ENCODE data around the gene INS. TPM values are rescaled to one million over a fixed set of nuclear protein-coding genes. Genes with fewer than 3 reads are reported as not detected.

Gene INS
- total and polyA plus RNA-seq, 4 donors, result 0.16 to 0.37 TPM; not detected in 2

DNA sequence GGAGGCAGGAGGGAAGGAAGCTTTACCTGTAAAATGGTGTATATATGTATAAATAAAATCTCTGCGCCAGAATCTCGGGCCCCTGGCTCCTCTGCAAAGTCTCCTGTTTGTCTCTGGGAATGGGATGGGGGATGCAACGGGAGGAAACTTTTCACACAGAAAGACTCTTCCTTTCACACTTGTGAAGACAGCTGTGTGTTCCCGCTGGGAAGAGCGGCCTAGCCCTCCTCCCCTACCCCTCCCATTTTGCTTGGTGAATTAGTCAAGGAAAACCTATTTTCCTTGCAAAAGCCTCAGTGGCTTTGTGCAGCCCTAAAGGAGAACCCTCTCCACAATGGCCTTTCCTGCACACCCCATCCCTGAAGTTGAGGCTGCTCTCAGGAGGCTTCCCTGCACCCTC is 12.4 kb downstream of the INS start:
- TF ChIP-seq NR2F2 (IDR thresholded peaks at IDR 0.05) (no peak), RXRA (IDR thresholded peaks at IDR 0.05) (no peak), HNF4G (IDR thresholded peaks at IDR 0.05) (no peak), GABPA (IDR thresholded peaks at IDR 0.05 in 1 of 2, conservative IDR thresholded peaks at IDR 0.05 in 1 of 2) (no peak), JUND (IDR thresholded peaks at IDR 0.05) (no peak), FOXA2 (IDR thresholded peaks at IDR 0.05) (no peak), SP1 (IDR thresholded peaks at IDR 0.05) (no peak), EGR1 (IDR thresholded peaks at IDR 0.05; ENCODE audit: low read depth in 2 of 2) (no peak)
- TF ChIP-seq, protein P1, sequence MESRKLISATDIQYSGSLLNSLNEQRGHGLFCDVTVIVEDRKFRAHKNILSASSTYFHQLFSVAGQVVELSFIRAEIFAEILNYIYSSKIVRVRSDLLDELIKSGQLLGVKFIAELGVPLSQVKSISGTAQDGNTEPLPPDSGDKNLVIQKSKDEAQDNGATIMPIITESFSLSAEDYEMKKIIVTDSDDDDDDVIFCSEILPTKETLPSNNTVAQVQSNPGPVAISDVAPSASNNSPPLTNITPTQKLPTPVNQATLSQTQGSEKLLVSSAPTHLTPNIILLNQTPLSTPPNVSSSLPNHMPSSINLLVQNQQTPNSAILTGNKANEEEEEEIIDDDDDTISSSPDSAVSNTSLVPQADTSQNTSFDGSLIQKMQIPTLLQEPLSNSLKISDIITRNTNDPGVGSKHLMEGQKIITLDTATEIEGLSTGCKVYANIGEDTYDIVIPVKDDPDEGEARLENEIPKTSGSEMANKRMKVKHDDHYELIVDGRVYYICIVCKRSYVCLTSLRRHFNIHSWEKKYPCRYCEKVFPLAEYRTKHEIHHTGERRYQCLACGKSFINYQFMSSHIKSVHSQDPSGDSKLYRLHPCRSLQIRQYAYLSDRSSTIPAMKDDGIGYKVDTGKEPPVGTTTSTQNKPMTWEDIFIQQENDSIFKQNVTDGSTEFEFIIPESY (IDR thresholded peaks at IDR 0.05), result no peak
- TF ChIP-seq, protein P2, sequence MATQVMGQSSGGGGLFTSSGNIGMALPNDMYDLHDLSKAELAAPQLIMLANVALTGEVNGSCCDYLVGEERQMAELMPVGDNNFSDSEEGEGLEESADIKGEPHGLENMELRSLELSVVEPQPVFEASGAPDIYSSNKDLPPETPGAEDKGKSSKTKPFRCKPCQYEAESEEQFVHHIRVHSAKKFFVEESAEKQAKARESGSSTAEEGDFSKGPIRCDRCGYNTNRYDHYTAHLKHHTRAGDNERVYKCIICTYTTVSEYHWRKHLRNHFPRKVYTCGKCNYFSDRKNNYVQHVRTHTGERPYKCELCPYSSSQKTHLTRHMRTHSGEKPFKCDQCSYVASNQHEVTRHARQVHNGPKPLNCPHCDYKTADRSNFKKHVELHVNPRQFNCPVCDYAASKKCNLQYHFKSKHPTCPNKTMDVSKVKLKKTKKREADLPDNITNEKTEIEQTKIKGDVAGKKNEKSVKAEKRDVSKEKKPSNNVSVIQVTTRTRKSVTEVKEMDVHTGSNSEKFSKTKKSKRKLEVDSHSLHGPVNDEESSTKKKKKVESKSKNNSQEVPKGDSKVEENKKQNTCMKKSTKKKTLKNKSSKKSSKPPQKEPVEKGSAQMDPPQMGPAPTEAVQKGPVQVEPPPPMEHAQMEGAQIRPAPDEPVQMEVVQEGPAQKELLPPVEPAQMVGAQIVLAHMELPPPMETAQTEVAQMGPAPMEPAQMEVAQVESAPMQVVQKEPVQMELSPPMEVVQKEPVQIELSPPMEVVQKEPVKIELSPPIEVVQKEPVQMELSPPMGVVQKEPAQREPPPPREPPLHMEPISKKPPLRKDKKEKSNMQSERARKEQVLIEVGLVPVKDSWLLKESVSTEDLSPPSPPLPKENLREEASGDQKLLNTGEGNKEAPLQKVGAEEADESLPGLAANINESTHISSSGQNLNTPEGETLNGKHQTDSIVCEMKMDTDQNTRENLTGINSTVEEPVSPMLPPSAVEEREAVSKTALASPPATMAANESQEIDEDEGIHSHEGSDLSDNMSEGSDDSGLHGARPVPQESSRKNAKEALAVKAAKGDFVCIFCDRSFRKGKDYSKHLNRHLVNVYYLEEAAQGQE (IDR thresholded peaks at IDR 0.05), result no peak
- TF ChIP-seq, protein P3, sequence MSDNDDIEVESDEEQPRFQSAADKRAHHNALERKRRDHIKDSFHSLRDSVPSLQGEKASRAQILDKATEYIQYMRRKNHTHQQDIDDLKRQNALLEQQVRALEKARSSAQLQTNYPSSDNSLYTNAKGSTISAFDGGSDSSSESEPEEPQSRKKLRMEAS (IDR thresholded peaks at IDR 0.05), result no peak
- TF ChIP-seq, protein P4, sequence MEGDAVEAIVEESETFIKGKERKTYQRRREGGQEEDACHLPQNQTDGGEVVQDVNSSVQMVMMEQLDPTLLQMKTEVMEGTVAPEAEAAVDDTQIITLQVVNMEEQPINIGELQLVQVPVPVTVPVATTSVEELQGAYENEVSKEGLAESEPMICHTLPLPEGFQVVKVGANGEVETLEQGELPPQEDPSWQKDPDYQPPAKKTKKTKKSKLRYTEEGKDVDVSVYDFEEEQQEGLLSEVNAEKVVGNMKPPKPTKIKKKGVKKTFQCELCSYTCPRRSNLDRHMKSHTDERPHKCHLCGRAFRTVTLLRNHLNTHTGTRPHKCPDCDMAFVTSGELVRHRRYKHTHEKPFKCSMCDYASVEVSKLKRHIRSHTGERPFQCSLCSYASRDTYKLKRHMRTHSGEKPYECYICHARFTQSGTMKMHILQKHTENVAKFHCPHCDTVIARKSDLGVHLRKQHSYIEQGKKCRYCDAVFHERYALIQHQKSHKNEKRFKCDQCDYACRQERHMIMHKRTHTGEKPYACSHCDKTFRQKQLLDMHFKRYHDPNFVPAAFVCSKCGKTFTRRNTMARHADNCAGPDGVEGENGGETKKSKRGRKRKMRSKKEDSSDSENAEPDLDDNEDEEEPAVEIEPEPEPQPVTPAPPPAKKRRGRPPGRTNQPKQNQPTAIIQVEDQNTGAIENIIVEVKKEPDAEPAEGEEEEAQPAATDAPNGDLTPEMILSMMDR (IDR thresholded peaks at IDR 0.05; ENCODE audit: low read depth, low read length, missing input control), result no peak
- no peaks in the 10 kb centered on the region for H3K27me3 ChIP-seq (ENCODE audit: control insufficient read depth in 4 of 4, insufficient read depth in 4 of 4, low read length in 3 of 4)
- H3K9ac ChIP-seq (ENCODE audit: low read depth in 1 of 2, low read length in 2 of 2), result no peak overlapping the region
- 77% methylated on average over 5 of the region's 5 CpGs for WGBS
- H3K4me3 ChIP-seq (ENCODE audit: low read depth in 1 of 3, low read length in 3 of 3), result no peak overlapping the region
- H3K9me3 ChIP-seq (ENCODE audit: control insufficient read depth in 4 of 4, low read length in 3 of 4), result no peaks in the 10 kb centered on the region
- peaks cover 7 to 53% (median 43%) of the 10 kb centered on the region in 4 donors for H3K4me1 ChIP-seq (ENCODE audit: control insufficient read depth in 4 of 4, insufficient read depth in 4 of 4, low read length in 3 of 4)
- DNase-seq (ENCODE audit: low spot score), result no peak
- no peak overlapping the region for H3K27ac ChIP-seq (ENCODE audit: low read depth in 1 of 2, low read length in 2 of 2)
- peaks cover 8 to 25% (median 17%) of the 10 kb centered on the region in 4 donors for H3K36me3 ChIP-seq (ENCODE audit: control insufficient read depth in 4 of 4, insufficient read depth in 3 of 4, low read depth in 1 of 4, low read length in 3 of 4)

DNA sequence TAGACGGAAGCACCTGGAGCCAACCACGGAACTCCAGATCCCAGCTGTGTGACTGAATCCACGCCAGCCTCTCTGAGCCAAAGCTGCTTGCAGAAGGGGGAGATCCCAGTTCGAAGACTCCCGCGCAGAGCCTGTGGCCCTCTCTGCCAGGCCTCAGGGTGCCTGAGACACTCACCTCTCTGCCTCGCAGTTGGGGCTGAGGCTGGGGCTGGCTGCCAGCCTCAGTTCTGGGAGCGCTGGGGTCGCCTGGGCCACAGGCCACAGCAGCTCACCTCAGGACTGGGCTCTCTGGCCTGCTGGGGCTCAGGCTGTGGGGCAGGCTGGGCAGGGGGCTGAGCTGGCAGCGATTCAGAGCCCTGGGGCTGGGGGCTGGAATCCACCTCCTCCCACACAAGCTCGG is 13.6 kb downstream of the INS start:
- Histone ChIP-seq H3K4me3 (ENCODE audit: low read depth in 1 of 3, low read length in 3 of 3) (no peak overlapping the region), H3K27ac (ENCODE audit: low read depth in 1 of 2, low read length in 2 of 2) (no peak overlapping the region), H3K27me3 (ENCODE audit: control insufficient read depth in 4 of 4, insufficient read depth in 4 of 4, low read length in 3 of 4) (no peaks in the 10 kb centered on the region), H3K4me1 (ENCODE audit: control insufficient read depth in 4 of 4, insufficient read depth in 4 of 4, low read length in 3 of 4) (peaks cover 7 to 41% (median 32%) of the 10 kb centered on the region in 4 donors), H3K9ac (ENCODE audit: low read depth in 1 of 2, low read length in 2 of 2) (no peak overlapping the region), H3K36me3 (ENCODE audit: control insufficient read depth in 4 of 4, insufficient read depth in 3 of 4, low read depth in 1 of 4, low read length in 3 of 4) (peaks cover 11 to 31% (median 24%) of the 10 kb centered on the region in 4 donors), H3K9me3 (ENCODE audit: control insufficient read depth in 4 of 4, low read length in 3 of 4) (no peaks in the 10 kb centered on the region)
- no peak for DNase-seq (ENCODE audit: low spot score)
- WGBS, result 69% methylated on average over 11 of the region's 11 CpGs
- TF ChIP-seq RAD21 (IDR thresholded peaks at IDR 0.05), result no peak
- TF ChIP-seq FOXA2 (IDR thresholded peaks at IDR 0.05), result no peak
- TF ChIP-seq TAF1 (conservative IDR thresholded peaks at IDR 0.05), result no peak
- TF ChIP-seq FOXA1 (IDR thresholded peaks at IDR 0.05), result no peak
- TF ChIP-seq, protein P4 (IDR thresholded peaks at IDR 0.05; ENCODE audit: low read depth, low read length, missing input control), result no peak
- TF ChIP-seq YY1 (IDR thresholded peaks at IDR 0.05), result no peak

Measured in liver (tissue), 9 donors.